Measurements from ENCODE around the gene CHRDL2.

The CHRDL2 gene

GRCh38 chr11:74748211-74749126 lies 17.2 kb upstream of the CHRDL2 start, which contains the start of gene RNF169:
Gene RNF169 (plus strand): TSS chr11:74748849. CDS start chr11:74748881, 32 bp downstream.
- DNase-seq (ENCODE audit: low spot score): peak; percentile 93

DNA sequence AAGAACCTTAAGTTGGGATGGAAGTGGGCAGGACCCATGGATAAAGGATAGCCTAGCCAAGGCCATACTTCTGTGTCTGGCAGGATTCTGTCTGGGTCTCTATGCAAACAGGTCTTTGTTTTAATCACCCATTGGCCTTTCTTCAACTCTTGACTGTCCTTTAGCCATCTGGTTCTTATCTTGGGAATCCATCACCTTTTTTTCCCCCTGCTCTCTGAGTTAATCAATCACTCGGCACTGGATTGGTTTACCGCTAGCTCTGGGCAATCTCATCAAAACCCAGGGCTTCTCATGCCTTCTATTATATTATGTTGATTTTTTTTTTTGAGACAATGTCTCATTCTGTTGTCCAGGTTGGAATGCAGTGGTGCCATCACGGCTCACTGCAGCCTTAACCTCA lies 15.6 kb upstream of the CHRDL2 start:
- no peak for DNase-seq (ENCODE audit: low spot score)

- no peak for DNase-seq (ENCODE audit: low spot score)
These were observed 13.1 kb upstream of the CHRDL2 start for GRCh38 chr11:74744277-74744676.

DNA sequence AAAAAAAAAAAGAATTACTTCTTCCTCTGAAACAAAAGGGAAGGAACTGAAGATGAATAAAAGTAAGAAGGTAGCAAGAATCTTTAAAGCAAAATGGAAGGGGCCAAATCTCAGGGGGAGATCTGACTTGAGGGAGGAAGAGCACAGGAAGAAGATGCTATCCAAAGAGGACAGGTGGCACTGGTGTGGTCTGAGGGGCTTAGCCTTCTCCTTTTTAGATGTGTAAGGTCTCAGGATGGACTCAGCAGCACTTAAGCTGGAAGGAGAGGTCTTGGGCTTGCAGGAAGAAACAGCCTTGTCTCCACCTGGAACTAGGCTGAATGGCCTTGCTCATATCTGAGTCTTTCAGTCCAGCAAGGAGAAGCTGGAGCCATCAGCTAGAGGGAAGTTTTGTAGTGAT lies 12.4 kb upstream of the CHRDL2 start:
- DNase-seq (ENCODE audit: low spot score): no peak

- no peak for DNase-seq (ENCODE audit: low spot score)
These were observed 10.8 kb upstream of the CHRDL2 start for GRCh38 chr11:74742070-74742469.

DNA sequence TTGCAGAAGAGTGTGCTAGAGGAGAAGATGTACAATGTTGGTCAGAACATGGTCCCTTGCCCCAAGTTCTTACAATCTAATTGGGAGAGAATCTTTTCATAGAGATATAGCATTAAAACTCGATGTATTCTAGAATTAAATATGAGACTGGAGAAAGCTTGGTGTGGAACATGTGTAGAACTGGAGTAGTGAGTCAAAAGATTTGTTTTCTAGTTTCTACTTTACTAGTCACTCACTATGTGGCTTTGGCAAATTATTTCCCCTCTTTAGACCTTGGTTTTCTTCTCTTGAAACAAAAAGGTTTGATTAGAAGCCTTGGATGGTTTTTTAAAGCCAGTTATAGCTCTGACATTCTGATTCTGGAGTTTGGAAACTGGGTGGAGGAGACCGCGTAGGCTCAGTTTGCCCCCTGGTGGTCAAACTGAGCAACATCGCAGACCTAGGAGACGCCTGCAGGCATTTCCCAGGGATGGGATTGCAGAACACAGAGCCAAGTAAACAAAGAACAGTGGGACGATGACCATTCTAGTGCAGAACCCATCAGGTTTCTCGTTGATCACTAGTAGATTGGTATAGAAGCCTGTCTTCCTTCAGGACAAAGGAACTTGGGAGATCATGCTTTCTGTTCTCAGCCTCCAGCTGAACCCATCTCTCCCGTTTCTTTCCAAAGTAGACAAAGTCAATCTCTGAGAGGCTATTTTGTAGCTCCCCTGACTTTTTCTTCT lies 8.5 kb upstream of the CHRDL2 start:
- peak; percentile 54 for DNase-seq (ENCODE audit: low spot score)

GRCh38 chr11:74736031-74736430 lies 4.8 kb upstream of the CHRDL2 start:
- no peak for DNase-seq (ENCODE audit: low spot score)

GRCh38 chr11:74735365-74735928 lies 4.2 kb upstream of the CHRDL2 start:
- DNase-seq (ENCODE audit: low spot score): peak; percentile 7

- no peak for DNase-seq (ENCODE audit: low spot score)
These were observed 3.3 kb upstream of the CHRDL2 start for GRCh38 chr11:74734559-74734925.

- no peak for DNase-seq (ENCODE audit: low spot score)
These were observed 510 bp downstream of the CHRDL2 start for GRCh38 chr11:74730571-74731260.

DNA sequence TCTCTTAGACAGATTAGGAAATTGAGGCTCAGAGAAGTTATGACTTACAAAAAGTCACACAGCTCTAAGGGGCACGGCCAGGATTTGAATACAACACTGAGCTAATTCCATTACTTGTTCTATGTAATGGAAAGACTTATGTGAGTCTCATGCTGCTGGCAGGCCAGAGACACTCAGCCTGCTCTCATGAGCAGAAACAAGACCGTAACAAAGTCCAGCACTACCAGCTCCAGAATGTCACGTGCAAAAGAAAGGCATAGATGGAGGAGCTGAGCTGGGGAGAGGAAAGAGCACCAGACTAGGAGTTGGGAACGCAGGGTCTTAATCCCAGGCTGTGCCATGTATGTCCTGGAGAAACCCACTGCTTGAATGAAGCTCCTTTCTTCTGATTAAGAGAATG lies 1.8 kb downstream of the CHRDL2 start:
- no peak for DNase-seq (ENCODE audit: low spot score)

DNA sequence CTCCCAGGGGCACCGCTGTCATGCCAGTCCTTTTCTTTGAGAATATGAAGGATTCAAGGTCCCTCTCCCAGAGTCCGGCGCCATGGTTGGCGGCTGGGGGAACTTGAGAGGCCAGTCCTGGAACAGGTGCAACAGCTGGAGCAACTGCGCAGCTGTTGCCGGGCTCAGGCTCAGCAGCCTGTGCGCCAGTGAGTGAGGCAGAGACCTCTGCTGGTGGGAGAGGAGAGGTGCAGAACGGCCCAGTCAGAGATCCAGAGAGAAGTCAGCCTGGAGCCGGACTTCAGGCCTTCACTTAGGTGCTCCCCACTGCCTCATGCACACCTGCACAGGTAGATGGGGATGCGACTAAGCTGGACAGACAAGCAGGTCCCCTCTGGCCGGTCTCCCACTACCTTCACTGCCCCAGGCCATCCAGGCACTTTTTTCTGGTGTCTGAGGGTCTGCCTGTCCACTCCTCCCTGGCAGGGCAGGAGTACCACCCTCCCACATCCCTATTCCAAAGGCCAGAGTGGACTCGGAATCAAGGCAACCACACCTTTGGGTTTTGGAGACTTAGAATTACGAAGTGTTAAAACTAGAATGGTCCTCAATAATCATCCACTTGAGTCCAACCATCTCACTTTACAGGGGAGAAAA lies 4.6 kb downstream of the CHRDL2 start:
- peak; percentile 59 for DNase-seq (ENCODE audit: low spot score)

DNA sequence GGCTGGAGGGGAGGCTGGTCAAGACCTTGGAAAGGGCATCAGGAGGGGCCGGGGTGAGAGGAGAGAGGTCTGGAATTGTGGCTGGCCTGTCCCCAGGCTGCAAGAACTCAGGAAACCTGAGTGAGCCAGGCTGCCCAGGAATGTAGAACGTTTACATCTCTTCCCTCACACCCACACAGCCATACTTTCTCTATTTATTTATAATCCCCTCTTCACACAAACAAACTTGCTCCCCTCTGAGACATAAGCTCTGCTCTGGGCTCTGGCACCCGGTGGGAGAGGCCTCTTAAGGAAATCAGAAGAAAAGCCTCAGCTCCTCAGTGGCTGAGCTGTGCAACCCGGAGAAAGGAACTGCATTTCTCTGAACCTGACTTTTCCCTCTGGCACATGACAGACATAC lies 5.5 kb downstream of the CHRDL2 start:
- DNase-seq (ENCODE audit: low spot score): no peak

DNA sequence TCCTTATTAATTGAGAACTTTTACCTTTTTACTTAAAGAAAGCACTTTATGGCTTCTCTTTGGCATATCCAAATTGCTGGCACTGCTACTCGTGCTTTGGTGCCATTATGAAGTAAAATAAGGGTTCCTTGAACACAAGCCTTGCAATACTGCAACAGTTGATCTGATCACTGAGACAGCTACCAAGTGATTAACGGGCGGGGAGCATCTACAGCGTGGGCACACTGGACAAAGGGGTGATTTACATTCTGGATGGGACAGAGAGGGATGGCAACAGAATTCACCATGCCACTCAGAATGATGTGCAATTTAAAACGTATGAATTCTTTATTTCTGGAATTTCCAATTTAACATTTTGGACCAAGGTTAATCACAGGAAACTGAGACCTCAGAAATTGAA lies 7.7 kb downstream of the CHRDL2 start:
- DNase-seq (ENCODE audit: low spot score): no peak

GRCh38 chr11:74721479-74721835 lies 9.8 kb downstream of the CHRDL2 start:
- DNase-seq (ENCODE audit: low spot score): no peak

GRCh38 chr11:74720596-74721478 lies 10.4 kb downstream of the CHRDL2 start:
- DNase-seq (ENCODE audit: low spot score): no peak

GRCh38 chr11:74719011-74719410 lies 12.2 kb downstream of the CHRDL2 start:
- DNase-seq (ENCODE audit: low spot score): no peak

- DNase-seq (ENCODE audit: low spot score): no peak
These were observed 13.8 kb downstream of the CHRDL2 start for GRCh38 chr11:74717221-74717969.

GRCh38 chr11:74714904-74715303 lies 16.3 kb downstream of the CHRDL2 start:
- no peak for DNase-seq (ENCODE audit: low spot score)

GRCh38 chr11:74713686-74714085 lies 17.5 kb downstream of the CHRDL2 start:
- no peak for DNase-seq (ENCODE audit: low spot score)

Data from CD4-positive, alpha-beta T cell treated with Interleukin-2 at 100 ng/mL for 4 hours (primary cell).